Keratinocyte (primary cell): ENCODE data around the gene GM2A. TPM values are rescaled to one million over a fixed set of nuclear protein-coding genes. Genes with fewer than 3 reads are reported as not detected.

Source experiments
- DNase-seq: peaks from one replicate; pipeline ENCODE4 v3.0.0-alpha.2; 2011; ENCODE audit warnings: low read depth, missing footprints, low spot score
- FAIRE-seq: peaks from 2 replicates; lab custom pipeline; 2011; peaks lifted over from hg19 to GRCh38; lab: Jason Lieb, UNC
- H2AFZ ChIP-seq: 2 replicates; pipeline ENCODE4 v1.6.0; 2012; ENCODE audit warnings: low read length, control low read depth, inconsistent platforms; ENCODE audit not compliant: control insufficient read depth
- H3K27ac ChIP-seq: 2 replicates; pipeline ENCODE4 v1.5.1; 2011; ENCODE audit warnings: low read length; ENCODE audit not compliant: control insufficient read depth, insufficient read depth
- H3K27me3 ChIP-seq: 3 replicates; pipeline ENCODE4 v1.6.0; 2011; ENCODE audit warnings: low read length; ENCODE audit not compliant: control insufficient read depth, insufficient read depth; ENCODE audit errors: extremely low read depth
- H3K36me3 ChIP-seq, 2 experiments: 2 replicates in 1 of 2; 3 replicates in 1 of 2; pipeline ENCODE4 v1.5.1; 2011; ENCODE audit warnings: low read length in 2 of 2, mild to moderate bottlenecking in 1 of 2; ENCODE audit not compliant: control insufficient read depth in 2 of 2, insufficient read depth in 2 of 2; ENCODE audit errors: extremely low read depth in 1 of 2
- H3K4me1 ChIP-seq: 3 replicates; pipeline ENCODE4 v1.5.1; 2011; ENCODE audit warnings: low read length; ENCODE audit not compliant: control insufficient read depth, insufficient read depth; ENCODE audit errors: extremely low read depth
- H3K4me2 ChIP-seq: 3 replicates; pipeline ENCODE4 v1.6.0; 2011; ENCODE audit warnings: low read depth, low read length; ENCODE audit not compliant: control insufficient read depth, insufficient read depth; ENCODE audit errors: extremely low read depth
- H3K4me3 ChIP-seq, 3 experiments: fragments of 200-600 bp in 1 of 3; sonication (generic) in 1 of 3; 2 replicates in 2 of 3; 3 replicates in 1 of 3; pipeline ENCODE4 v1.5.1; 2011 to 2016; ENCODE audit warnings: low read length in 3 of 3, mild to moderate bottlenecking in 3 of 3, control low read depth in 2 of 3, inconsistent platforms in 1 of 3, low read depth in 1 of 3, mixed read lengths in 1 of 3, mixed run types in 1 of 3, moderate library complexity in 1 of 3; ENCODE audit not compliant: control insufficient read depth in 2 of 3, insufficient read depth in 2 of 3; ENCODE audit errors: extremely low read depth in 1 of 3
- H3K79me2 ChIP-seq: 2 replicates; pipeline ENCODE4 v1.6.0; 2012; ENCODE audit warnings: low read length; ENCODE audit not compliant: control insufficient read depth, insufficient read depth
- H3K9ac ChIP-seq: 3 replicates; pipeline ENCODE4 v1.6.0; 2011; ENCODE audit warnings: low read length; ENCODE audit not compliant: control insufficient read depth, insufficient read depth; ENCODE audit errors: extremely low read depth
- H3K9me1 ChIP-seq: 3 replicates; pipeline ENCODE4 v1.6.0; 2011; ENCODE audit warnings: low read length; ENCODE audit not compliant: control insufficient read depth, insufficient read depth; ENCODE audit errors: extremely low read depth
- H3K9me3 ChIP-seq: 2 replicates; pipeline ENCODE4 v1.5.1; 2012; ENCODE audit warnings: low read depth, low read length; ENCODE audit not compliant: control insufficient read depth
- H4K20me1 ChIP-seq: 3 replicates; pipeline ENCODE4 v1.6.0; 2011; ENCODE audit warnings: low read length; ENCODE audit not compliant: control insufficient read depth, insufficient read depth; ENCODE audit errors: extremely low read depth
- CTCF ChIP-seq, 3 experiments: IDR thresholded peaks in 1 of 3; conservative IDR thresholded peaks in 1 of 3; optimal IDR thresholded peaks in 1 of 3; 2 replicates in 2 of 3; 3 replicates in 1 of 3; pipeline versions ENCODE3 to v1.5.1; 2011; ENCODE audit warnings: low read length in 3 of 3, mild to moderate bottlenecking in 3 of 3, moderate library complexity in 2 of 3, control low read depth in 1 of 3, inconsistent platforms in 1 of 3; ENCODE audit not compliant: insufficient read depth in 2 of 3; ENCODE audit errors: extremely low read depth in 1 of 3
- EZH2 ChIP-seq: IDR thresholded peaks from one replicate; pipeline ENCODE4 v1.6.1; 2012; ENCODE audit warnings: inconsistent platforms, mild to moderate bottlenecking, low read length, moderate library complexity
- dilution Hi-C: fragments of 300-500 bp; cut with MboI; formaldehyde crosslinking; loops from one replicate; pipeline ENCODE4 v1.7.0; 2020; ENCODE audit warnings: low sequenced_read_pairs; ENCODE audit not compliant: extremely low pct_ligation_motif_present
- polyA plus RNA-seq, 5 experiments: library from polyadenylated mRNA; depleted of rRNA in 3 of 5; stranded (reverse) in 3 of 5; stranded (forward) in 1 of 5; unstranded in 1 of 5; fragments of >200 nt; gene quantifications; 1 replicate in 1 of 5; 2 replicates in 3 of 5; 3 replicates in 1 of 5; pipeline versions ENCODE4 v1.2.1 to v1.2.3, GENCODE V29; 2011 to 2012; ENCODE audit warnings: missing spikeins in 2 of 5, low read depth in 1 of 5, low replicate concordance in 1 of 5

The GM2A gene
- polyA plus RNA-seq, 1 donor (not counting 4 experiments of a cell fraction or from before 2014, with no cell fraction given) = 117 TPM

GRCh38 chr5:151280443-151280842 lies 27.5 kb downstream of the GM2A start:
- H3K9ac ChIP-seq = no peak overlapping the region
- H3K4me1 ChIP-seq = no peaks in the 10 kb centered on the region
- DNase-seq (no peak), FAIRE-seq (no peak)
- H4K20me1 ChIP-seq = no peaks in the 10 kb centered on the region
- no peaks in the 10 kb centered on the region for H3K27me3 ChIP-seq
- H2AFZ ChIP-seq = no peak overlapping the region
- no peaks in the 10 kb centered on the region for H3K79me2 ChIP-seq
- no peak overlapping the region for H3K4me3 ChIP-seq
- dilution Hi-C loops = no loop called here
- H3K9me1 ChIP-seq = no peaks in the 10 kb centered on the region
- no peaks in the 10 kb centered on the region for H3K36me3 ChIP-seq
- no peak overlapping the region for H3K27ac ChIP-seq
- no peak for TF ChIP-seq EZH2
- TF ChIP-seq CTCF (optimal IDR thresholded peaks at IDR 0.05 in 1 of 3, IDR thresholded peaks at IDR 0.05 in 1 of 3, conservative IDR thresholded peaks at IDR 0.05 in 1 of 3; ENCODE audit: extremely low read depth in 1 of 3, insufficient read depth in 2 of 3, low read length in 3 of 3) = no peak
- no peak overlapping the region for H3K4me2 ChIP-seq
- no peaks in the 10 kb centered on the region for H3K9me3 ChIP-seq

GRCh38 chr5:151281001-151281639 lies 28.1 kb downstream of the GM2A start:
- H3K79me2 ChIP-seq = no peaks in the 10 kb centered on the region
- no peak overlapping the region for H3K9ac ChIP-seq
- DNase-seq (no peak), FAIRE-seq (no peak)
- no peak overlapping the region for H3K27ac ChIP-seq
- H3K4me3 ChIP-seq = no peak overlapping the region
- no peaks in the 10 kb centered on the region for H3K9me1 ChIP-seq
- H3K4me1 ChIP-seq = no peaks in the 10 kb centered on the region
- no peaks in the 10 kb centered on the region for H3K27me3 ChIP-seq
- no peaks in the 10 kb centered on the region for H3K36me3 ChIP-seq
- H3K9me3 ChIP-seq = no peaks in the 10 kb centered on the region
- TF ChIP-seq EZH2 = no peak
- no peak for TF ChIP-seq CTCF (optimal IDR thresholded peaks at IDR 0.05 in 1 of 3, IDR thresholded peaks at IDR 0.05 in 1 of 3, conservative IDR thresholded peaks at IDR 0.05 in 1 of 3; ENCODE audit: extremely low read depth in 1 of 3, insufficient read depth in 2 of 3, low read length in 3 of 3)
- H2AFZ ChIP-seq = no peak overlapping the region
- dilution Hi-C loops = no loop called here
- no peak overlapping the region for H3K4me2 ChIP-seq
- H4K20me1 ChIP-seq = no peaks in the 10 kb centered on the region
